GM18517 (cell line): Measurements from ENCODE around the gene HS3ST3A1.

Source experiments
- ATAC-seq: cut with Tn5 transposase; IDR thresholded peaks from one replicate; pipeline ENCODE4 v1.9.1; 2021; ENCODE audit warnings: mild to moderate bottlenecking, moderate library complexity; ENCODE audit not compliant: unreplicated experiment

The HS3ST3A1 gene

DNA sequence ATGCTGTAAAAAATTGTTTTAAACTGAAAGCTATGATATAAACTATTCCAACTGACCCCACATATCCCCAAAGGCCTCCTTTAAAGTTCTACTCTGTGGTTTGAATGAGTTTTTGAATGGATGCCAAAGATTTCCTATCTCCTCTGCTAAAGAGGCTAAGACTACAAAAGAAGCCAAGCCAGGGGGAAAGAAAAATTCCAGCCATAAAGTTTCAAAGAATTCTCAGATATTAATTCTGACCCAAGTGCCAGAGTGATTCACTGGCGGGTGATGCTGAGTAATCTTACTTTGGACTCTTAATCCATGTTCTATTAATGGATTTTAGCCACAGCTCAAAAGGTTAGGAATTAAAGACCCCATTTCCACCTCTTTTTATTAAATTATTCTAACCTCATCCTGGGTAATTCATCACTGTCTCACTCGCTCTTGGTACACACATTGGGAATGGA is 60.7 kb downstream of the HS3ST3A1 start:
- no peak for ATAC-seq

DNA sequence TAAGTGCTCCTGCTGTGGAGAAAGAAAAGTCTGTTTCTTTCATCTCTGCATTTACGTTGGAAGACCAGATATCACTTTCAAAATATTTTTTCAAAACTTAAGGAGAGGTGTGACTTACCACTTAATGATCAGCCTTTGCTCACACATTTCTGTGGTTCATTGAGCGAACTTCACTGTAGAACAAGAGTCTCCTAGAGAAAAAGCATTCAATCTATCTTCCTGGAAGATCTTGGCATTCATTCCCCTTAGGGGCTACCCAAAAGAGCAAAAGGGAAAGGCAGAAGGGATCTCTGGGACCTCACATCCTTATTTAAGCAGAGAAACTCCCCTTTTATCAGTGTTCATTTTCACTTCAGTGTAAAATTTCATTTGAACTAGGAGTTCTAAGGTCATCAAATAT is 61.2 kb downstream of the HS3ST3A1 start:
- no peak for ATAC-seq

DNA sequence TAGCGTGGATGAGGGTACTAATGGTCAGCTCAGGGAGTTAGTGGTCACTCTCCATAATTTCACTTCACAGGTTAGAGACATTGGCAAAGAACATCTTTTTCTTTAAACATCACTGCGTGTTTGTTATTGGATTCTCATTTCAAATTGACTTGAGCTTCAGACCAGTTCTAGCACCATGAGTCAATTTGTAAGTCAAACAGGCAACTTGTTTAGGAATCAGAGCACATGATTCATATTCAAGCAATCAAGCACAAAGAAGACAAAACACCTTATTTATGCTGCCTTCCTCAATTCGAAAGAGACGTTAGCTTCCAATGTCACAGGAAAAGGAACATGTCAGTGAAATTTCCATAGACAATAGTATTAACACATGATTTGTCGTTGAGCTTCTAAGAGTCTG is 62.3 kb downstream of the HS3ST3A1 start:
- ATAC-seq = no peak

DNA sequence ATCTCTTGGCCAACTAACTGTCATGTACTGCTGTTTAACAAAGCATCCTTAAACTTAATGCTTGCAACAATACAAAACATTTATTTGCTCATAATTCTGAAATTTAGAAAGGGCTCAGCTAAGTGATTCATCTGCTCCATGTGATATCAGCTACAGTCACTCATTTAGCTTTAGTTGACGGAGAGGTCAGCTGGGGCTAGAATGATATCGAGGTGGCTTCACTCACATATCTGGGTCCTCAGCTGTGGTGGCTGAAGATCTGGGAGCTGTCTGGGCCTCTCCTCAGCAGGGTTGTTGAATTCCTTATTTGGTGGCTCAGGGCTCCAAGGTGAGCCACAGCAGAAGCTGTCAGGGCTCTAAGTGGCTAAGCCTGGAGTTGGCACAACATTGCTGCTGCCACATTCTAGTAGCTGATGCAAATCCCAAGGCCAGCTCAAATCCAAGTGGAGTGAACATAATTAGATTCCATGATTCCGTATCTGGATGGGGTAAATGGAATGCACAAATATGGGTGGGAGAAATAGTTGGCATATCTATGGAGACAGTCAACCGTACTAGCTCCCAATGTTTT is 62.8 kb downstream of the HS3ST3A1 start:
- no peak for ATAC-seq

DNA sequence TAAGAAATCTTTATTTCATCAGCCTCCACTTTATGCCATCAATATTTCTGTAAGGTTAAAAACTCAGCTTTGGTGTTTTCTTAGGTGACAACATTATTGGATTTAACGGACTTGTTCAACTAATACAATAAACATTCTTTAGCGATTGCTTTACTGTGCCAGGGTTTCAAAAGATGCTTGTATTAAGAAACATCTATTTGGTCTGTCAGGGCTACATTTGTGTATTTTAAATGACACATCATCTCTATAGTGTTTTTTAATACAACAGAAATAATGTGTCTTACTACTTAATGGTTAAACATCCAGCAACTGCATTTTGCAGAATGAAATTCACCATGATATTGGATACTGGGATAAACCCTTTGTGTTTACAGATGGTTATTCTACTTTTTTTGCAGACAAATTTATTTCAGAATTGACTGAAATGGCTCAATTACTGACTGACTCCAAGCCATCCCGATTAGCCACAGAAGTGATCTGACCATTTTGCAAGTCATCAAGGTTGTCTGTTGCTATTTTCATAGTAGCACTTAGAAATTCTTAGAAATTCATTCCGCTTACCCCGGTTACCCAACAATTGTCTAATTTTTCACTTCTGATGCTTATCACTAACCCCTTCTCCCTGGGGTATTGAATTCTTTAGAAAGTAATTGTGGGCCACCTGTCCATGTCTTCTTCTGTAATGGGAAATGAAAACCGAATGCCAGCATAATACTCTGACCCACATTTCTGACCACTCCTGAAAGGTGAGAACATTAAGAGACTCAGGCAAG is 63.7 kb downstream of the HS3ST3A1 start:
- ATAC-seq = no peak

DNA sequence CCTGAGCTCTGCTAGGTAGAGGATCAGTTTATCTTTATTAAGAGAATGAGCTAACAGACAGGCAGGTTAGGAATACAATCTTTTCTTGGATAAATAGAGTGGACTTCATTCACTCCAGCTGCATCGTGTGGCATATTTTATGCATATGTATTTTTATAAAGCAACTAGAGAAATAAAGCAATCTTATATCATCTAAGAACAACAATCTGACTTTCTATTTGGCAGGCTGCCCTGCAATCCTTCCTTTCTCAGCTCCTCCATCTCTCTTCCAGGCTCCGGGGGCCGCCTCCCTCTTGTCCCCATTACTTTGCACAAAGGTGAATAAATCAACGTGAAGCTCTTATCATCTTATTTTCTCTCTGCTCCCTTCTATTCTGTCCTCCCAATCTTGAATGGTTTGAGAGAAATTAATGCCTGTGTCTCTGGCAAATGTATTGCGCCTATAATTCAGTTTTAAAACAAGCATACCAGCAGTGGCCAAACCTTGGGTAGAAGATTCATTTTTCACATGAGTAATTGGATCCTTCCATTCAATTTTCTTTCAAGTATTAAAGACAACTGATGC is 64.5 kb downstream of the HS3ST3A1 start:
- no peak for ATAC-seq

DNA sequence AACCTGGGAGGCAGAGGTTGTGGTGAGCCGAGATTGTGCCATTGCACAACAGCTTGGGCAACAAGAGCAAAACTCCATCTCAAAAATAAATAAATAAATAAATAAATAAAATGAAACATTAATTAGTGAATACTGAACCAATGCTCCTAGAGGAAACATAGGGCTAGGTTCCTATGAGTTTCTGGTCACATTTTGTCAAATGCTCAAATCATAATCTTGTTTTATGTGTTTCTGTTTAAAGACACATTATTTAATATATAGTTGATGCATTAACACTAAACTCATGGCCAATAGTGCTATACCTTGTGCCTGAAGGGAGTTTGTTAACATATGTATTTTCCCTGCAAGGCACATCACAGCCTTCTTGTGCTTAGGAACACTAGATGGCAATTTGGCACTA is 66.8 kb downstream of the HS3ST3A1 start:
- no peak for ATAC-seq

DNA sequence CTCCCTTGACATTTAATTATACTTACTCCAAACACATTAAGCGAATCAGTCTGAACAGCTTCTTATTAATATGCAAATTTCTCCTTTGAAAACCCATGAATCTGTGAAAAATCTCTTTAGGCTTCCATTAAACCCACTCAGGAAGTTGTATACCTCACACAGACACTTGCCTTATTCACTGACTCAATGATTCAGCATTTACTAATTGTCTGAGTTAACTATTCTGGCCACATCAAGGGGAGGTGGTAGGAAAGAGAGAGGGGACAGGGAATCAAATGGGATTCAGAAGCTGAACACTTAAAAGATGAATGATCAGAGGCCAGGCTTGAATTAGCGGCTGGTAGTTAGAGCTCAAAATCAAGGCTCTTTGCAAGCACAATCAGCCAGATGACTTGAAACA is 70.0 kb downstream of the HS3ST3A1 start:
- no peak for ATAC-seq

DNA sequence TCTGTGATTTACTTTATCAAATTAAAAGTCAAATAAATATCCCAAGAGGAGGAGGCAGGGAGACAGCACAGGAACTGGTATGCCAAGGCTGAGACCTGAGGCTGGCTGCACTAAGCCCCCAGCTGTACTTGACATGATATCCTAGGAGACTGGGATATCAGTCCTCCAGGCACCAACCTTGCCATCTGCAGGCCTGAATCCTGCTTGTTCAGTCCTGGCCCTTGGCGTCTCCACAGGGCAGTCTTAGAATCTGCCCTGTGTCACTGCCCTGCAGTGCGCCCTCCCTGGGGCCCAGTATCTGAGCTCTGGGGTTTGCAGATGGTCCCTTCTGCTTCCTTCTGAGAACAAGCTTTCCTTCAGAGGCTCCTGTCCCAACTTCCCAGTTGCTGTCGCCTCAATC is 75.9 kb downstream of the HS3ST3A1 start:
- no peak for ATAC-seq

DNA sequence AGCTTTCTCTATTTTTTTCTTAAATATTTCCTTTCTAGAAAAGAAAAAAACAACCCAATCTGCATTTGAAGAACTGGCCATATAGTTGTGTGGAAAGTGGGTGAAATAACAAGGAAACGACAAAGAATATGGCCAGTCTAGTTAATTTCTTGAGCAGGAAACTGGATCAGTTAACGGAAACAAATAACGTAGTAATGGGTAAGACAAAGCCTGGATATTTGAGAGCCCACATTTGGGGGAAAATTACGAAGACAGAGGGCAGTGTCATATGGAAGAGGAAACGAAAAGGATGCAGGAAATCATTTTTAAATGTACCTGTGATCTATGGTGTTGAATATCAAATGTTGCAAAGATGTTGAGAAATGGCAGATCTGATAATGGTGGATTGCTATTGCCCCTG is 78.6 kb downstream of the HS3ST3A1 start:
- ATAC-seq = no peak

DNA sequence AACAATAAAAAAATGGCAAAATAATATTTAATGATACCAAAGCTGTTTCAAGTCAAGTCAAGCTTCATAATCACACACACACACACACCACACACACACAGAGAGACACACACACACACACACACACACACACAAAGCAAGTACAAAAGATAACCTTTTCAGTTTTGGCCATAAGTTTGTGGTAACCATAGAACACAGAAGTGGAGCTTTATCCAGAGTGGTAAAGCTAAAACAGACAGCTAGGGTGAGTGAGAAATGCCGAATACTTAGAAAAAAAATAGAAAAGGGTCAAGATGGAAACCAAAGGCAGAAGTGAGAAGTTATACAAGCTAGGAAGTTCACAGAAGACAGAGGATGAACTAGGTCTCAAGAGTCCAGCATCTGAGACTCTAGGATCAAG is 79.0 kb downstream of the HS3ST3A1 start:
- no peak for ATAC-seq

DNA sequence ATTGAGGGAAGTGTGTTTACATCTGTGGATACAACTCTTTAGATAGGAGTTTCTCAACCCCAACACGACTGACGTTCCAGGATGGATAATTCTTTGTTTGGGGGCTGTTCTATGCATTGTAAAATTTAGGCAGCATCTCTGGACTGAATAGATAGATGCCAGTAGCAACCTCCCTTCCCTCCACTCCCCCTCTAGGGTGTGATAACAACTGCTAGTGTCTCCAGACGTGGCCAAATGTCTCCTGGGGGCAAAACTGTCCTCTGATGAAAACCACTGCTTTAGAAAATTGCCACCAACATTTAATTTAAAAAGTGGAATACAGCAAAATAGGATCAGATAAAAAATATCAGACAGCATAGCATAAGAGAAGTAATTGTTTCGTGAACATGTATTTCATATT is 79.9 kb downstream of the HS3ST3A1 start:
- ATAC-seq = no peak

DNA sequence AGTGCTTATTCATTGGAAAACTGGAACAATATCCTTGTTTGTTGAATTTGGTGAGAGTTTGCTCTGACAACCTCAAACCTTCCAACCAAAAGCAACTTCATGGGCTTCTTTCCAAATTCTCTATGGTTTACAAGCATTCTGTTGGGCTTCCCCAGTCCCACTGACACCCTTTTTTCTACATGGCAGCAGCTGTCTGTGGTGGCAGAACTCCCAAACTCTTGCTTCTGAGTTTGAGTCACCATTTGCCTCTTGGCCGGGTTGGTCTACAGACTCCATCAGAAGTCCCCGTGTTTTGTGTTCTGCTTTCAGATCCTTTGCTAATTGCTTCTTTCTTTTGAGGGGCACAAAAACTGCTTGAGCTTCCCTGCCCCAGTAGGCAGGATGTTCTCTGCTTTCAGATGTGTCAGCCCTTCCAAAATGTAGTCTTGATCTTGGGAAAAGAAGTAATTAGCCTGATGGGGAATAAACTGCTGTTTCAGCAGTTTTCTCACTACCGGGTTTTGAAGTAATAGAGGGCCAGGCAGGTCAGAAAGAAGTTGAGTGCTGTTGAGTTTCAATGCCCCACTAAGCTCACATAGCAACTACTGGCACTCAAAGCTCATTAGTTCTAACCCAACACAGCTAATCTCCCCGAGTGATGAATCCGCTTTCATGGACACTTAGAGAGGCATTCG is 80.7 kb downstream of the HS3ST3A1 start:
- ATAC-seq = no peak

DNA sequence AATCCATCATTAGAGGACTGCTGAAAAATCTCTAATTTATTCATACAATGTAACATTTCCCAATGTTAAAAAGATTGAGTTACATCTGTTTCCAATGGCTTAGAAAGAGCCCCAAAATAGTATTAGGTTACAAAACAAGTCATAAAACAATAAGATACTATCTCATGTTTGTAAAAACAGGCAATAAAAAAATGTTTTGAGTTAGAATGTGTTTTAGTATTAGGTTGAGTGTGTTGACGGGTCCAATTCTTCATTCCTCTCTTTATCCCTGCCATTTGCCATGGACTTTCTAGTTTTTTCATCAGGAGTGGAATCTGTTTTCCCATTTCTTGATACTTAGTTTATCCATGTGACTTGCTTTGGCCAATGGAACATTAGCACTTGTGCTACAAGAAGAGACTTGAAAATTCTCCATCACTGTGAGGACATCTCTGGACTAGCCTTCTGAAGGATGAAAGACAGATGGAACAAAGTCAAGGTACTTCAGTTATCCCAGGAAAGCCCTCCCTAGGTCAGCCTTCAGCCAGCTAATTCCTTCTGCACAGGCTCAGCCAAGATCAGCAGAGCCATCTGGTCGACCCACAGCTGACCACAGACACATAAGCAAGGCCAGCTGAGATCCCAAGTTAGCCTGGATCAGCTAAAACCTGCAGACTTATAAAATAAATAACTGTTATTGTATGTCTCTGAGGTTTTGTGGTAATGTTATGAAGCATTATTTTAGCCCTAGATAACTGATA is 83.3 kb downstream of the HS3ST3A1 start:
- ATAC-seq = no peak

DNA sequence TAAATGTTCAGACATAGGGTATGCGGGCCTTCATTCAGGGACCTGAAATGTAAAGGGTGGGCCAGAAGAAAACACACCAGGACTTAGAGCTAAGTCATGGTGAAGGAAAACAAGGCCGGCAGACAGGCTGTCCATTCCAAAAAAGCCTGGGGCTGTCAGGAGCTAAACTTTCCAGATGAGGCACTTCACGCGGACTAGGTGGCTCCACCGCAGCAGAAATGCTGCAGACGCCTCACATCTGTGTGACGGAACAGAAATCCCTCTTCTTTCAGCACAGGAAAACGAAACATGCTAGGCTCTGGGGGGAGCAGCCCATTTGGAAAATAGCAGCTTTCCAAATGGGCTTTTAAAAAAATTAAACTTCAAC is 88.7 kb downstream of the HS3ST3A1 start:
- no peak for ATAC-seq

DNA sequence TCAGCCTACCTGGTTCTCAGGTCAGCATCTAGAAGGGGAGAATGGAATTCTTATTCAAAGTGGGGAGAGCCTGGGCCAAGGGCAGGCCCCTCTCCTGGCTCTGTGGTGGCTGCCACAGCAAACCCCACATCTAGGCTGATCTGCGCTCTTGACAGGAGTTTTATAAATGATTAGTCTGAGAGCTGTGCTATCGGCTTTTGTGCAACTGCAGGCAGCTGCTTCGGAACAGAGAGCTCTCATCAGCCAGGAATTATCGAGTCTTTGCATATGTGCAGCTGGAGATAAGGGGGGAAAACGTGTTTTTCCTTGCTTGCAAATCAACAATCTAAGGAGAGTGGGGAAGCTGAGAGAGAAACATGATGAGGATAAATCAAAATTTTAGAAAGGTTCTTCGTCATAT is 91.7 kb downstream of the HS3ST3A1 start:
- ATAC-seq = no peak

DNA sequence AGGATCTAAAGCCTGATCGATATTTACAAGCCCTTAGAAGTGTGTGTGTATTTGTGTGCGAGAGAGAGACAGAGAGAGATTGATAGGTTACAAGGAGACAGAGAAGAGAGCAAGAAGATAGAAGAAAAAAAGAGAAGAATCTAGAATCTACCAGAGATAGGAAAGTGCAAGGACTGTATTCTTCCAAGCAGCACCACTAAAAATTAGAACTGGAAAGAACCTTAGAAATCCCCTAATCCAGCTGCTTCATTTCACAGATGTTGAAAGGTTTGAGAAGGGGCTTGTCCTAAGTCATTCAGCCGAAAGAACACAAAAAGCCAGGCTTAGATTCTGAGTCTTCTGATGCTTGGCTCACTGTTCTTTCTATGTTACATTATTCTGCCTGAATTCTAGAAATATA is 92.2 kb downstream of the HS3ST3A1 start:
- ATAC-seq = no peak

DNA sequence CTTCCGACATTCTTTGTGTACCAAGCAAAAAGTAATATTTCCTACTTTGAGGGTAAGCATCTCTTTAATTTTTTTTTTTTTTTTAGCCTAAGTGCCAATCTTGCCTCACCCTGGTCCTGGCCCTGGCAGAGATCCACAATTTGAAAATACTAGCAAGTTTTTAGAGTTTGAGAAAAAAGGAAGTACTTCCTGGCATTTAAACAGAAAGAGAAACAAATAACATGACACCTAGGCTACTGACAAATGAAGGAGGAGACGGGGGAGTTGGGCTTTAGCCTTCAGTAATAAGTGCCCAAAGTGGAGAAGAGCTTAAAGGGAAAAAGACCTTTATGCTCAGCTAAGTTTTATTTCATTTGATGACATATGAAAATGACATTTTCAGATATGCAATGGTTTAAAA is 92.8 kb downstream of the HS3ST3A1 start:
- no peak for ATAC-seq

DNA sequence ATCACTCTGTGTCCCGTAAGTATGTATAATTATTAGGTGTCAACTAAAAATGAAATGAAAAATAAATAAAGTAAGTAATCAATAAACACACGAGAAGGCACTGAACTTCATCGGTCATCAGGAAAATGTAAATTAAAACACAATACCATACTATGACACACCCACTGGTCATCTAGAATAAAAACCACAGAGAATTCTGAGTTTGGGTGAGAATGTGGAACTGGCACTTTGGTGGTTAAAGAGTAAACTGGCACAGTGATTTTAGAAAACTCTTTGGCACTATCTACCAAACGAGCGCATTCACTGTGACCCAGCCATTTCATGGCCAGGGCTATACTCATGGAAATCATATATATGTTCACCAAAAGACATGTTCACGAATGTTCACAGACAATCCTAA is 98.2 kb downstream of the HS3ST3A1 start:
- ATAC-seq = no peak

DNA sequence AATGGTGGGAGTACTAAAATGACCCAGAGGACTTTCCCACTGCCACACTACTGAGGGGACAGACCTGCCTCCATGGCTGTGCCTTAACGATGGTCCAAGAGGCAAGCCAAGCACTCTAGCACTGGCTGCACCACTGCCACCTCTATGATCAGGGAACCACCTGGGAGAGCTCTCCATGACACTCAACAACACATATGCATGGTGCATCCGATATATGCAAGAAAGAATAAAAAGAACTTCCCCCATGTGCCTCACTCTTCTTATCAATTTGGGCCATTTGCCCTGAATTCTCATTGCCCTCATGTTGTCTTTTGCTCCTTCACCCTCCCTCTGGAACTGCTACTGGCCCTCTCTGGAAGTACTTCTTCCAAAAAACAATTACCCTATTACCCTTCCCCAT is 99.5 kb downstream of the HS3ST3A1 start:
- ATAC-seq = no peak

DNA sequence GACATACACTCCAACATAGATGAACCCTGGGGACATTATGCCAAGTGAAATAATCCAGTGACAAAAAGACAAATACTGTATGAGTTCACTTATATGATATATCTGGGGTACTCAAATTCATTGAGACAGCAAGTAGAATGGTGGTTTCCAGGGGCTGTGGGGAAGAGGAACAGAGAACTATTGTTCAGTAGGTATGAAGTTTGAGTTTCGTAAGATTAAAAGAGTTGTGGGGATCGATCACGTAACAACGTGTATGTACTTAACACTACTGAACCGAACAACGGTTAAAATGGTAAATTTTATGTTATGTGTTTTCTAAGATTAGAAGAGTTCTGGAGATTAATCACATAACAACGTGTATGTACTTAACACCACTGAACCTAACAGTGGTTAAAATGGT is 100.8 kb downstream of the HS3ST3A1 start:
- ATAC-seq = no peak
